Hematopoietic multipotent progenitor cell (in vitro differentiated cells): ENCODE results near the gene PAMR1. TPM values are rescaled to one million over a fixed set of nuclear protein-coding genes. Genes with fewer than 3 reads are reported as not detected.

ENCODE experiments used
- DNase-seq, 3 donors: peaks; one replicate each; pipeline ENCODE4 v3.0.0-alpha.2; 2011 to 2015; ENCODE audit warnings: low read depth in 2 of 3, low spot score in 2 of 3
- total RNA-seq: library from RNA; depleted of rRNA; stranded (reverse); fragments of >200 nt; gene quantifications from one replicate; pipeline ENCODE4 v1.2.3, GENCODE V29; 2012

The PAMR1 gene
- total RNA-seq, 1 donor = not detected

DNA sequence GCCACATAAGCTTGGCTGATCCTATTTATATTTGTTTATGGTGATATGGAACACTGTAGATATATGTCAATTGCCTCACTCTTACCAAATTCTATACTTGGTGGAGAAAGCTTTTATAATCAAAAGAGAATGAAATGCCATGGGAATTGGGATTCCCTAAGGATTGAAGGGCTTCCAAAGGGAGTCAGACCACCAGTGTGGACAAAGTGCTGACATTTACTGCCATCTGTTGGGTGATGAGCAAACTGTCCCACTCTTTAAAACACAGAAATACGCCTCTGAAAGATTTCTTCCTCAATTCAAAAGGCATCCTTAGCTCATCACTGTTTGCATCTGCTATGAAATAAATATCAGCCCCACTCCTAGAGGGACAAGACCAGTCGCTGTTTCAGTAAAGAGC lies 113.1 kb downstream of the PAMR1 start:
- no peak for DNase-seq

- no peak for DNase-seq
These were observed 118.4 kb downstream of the PAMR1 start for GRCh38 chr11:35407041-35407440.

GRCh38 chr11:35404388-35404775 lies 121.0 kb downstream of the PAMR1 start:
- no peak for DNase-seq

GRCh38 chr11:35403765-35404387 lies 121.5 kb downstream of the PAMR1 start:
- DNase-seq = no peak

DNA sequence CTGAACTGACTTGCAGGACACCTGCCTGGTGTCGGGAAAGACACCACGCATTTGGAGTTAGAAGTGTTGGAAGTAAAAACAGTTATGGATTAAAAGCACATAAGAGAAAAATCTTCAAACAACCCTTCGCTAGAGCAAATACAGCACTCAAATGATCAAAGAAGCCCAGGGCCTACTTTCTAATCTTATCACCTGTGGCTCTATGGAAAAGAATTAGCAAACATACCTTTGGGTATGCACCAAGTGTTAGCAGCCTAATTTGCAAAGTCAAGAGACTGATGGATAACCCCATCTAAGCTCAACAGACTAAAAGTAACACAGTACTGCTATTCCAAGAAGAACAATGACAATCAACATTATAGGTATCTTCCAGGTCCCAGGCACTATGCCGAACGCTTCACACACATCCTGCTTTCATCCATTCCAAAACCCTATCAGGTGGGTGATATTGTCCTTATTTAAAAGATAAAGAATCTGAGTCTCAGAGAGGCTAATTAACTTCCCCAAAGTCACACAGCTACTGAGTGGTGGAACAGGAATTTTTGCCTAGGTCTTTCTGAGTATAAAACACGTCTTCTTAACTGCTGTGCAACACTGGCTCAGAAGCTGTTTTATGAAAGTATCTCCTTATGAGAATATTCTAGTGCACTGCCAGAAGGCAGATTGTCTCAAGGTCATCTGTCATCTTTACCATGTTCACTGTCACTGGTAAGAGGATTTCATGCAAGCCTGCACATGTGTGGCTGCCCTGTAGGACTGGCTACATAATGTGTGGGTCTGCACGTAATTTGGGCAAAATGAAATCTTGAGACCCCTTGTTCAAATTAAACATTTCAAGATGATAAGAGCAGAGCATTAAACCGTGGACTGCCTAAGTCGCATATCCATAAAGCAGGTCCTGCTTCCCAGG lies 122.4 kb downstream of the PAMR1 start:
- no peak for DNase-seq

GRCh38 chr11:35398881-35399280 lies 126.5 kb downstream of the PAMR1 start:
- DNase-seq = no peak

DNA sequence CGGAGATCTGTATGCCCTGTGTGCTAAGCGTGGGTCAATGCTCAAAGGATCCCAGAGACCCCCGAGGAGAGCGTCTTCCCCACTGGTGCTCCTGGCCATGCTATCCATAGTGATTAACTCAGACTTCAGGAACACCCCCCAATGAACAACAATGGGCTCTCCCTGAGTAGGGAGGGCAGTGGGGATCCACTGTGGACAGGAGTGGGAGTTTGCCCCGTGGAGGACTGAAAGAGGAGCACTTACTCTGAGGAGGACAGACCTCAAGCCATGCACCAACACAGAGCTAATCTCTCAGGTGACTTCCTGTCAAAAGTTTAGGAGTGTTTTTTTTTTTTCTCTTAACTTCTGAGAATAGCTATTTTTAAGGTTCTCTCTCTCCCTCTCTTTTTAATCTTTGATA lies 130.5 kb downstream of the PAMR1 start:
- no peak for DNase-seq

GRCh38 chr11:35393098-35393497 lies 132.3 kb downstream of the PAMR1 start:
- no peak for DNase-seq

DNA sequence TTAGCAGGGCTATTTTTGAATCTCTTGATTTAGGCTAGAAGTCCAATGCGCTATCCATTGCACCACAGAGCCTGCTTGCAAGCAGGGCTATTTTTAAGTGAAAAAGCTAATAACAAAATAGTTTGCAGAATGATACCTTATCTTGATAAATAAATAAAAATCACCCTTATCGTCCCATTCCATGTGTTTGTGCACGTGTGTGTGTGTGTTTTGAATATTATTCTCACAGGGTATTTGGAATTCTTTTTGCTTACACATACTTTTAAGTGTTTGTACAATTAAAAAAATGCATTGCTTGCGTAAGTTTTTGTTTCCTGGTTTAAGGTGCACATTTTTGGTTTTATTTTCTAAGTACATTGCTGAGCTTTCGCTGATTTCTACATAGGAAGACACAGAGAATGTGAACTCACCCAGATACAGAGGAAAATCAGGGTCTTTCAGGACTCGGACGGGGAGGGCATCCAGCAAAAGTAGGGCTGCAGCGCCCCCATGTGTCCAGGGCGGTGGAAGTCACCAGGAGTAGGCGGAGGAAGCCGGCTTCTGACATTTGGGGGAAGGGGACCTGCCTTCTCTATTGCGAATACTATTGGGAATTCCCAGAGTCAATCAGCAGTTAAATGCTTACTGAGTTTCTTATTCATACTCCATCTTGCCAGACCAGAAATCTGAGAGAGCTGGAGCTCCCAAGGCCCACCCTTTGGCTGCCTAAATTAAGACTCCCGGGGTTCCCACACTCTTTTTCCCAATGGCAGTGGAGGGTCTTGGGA lies 133.3 kb downstream of the PAMR1 start:
- DNase-seq = peak; percentile 68 to 84 (median 76)

DNA sequence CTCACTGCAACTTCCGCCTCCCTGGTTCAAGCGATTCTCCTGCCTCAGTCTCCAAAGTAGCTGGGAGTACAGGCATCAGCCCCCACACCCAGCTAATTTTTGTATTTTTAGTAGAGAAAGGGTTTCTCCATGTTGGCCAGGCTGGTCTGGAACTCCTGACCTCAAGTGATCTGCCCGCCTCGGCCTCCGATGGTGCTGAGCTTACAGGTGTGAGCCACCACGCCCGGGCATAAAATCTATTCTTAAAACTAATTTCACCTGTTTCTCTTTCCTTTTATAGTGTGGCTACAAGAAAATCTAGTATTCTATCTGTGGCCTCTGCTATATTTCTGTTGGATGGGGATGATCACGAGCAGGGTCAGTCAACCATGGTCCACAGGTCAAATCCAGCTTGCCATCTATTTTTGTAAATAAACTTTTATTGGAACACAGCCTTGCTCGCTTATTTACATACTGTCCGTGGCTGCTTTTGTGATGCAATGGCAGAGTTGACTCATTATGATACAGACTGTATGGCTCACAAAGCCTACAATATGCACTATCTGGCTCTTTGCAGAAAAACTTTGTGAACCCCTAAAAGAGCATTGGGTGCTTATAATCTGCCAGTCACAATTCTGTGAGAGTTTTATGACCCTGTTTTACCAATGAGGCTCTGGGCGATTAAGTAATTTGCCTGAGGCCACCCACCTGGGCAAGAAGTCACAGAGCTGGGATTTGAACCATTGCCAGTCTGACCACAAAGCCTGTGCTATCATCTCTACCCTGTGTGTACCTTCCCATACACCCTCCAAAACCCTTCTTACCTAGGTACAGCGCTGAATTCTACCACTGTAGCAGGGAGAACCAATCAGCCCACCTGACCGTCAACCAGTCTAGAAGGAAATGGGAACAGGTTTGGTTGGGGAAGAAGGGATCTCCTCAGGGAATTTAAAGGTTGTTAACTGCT lies 134.4 kb downstream of the PAMR1 start:
- peak in 1 of 3 donors; percentile 14 for DNase-seq

GRCh38 chr11:35389897-35390465 lies 135.4 kb downstream of the PAMR1 start:
- no peak for DNase-seq

- DNase-seq = no peak
These were observed 136.3 kb downstream of the PAMR1 start for GRCh38 chr11:35389112-35389511.

GRCh38 chr11:35388061-35388460 lies 137.4 kb downstream of the PAMR1 start:
- no peak for DNase-seq

- DNase-seq = no peak
These were observed 138.1 kb downstream of the PAMR1 start for GRCh38 chr11:35387111-35387982.

DNA sequence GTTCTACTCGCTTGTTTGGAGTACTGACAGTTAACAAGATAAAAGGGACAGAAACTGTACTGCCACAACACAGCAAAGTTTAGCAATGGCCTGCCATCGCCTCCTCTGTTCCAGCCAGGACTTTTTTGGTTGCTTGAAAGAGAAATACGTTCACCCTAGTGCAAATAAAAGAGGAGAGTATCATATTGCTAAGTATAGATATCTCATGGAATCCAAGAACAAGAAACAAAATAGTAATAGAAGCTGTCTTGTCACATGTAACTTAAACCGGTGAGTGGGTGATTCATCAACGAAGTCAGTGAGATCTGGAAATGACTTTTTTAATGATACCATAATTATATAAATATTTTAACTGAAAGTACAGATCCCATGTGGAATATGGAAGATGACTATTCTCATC lies 141.5 kb downstream of the PAMR1 start:
- DNase-seq = no peak
